ENCODE results near the gene HPSE2.

DNA sequence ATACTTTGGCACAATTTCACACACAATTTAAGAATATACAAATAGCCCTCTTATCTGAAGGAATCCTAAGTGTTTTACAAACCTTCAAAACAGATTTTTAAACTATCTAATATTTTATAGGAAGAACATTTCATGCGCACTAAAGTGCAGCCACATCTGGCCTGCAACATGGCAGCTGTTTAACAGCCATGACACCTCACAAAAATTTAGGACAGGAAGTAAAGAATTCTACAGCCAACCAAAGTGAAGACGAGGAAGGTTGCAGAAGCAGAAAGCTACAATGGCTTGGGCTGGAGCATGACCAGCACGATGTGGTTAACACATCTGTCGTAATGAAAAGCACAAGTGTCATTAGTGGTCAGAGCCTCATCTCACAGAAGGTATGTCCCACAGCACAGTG, 238.1 kb downstream of the HPSE2 start:
- TF ChIP-seq, protein P1, sequence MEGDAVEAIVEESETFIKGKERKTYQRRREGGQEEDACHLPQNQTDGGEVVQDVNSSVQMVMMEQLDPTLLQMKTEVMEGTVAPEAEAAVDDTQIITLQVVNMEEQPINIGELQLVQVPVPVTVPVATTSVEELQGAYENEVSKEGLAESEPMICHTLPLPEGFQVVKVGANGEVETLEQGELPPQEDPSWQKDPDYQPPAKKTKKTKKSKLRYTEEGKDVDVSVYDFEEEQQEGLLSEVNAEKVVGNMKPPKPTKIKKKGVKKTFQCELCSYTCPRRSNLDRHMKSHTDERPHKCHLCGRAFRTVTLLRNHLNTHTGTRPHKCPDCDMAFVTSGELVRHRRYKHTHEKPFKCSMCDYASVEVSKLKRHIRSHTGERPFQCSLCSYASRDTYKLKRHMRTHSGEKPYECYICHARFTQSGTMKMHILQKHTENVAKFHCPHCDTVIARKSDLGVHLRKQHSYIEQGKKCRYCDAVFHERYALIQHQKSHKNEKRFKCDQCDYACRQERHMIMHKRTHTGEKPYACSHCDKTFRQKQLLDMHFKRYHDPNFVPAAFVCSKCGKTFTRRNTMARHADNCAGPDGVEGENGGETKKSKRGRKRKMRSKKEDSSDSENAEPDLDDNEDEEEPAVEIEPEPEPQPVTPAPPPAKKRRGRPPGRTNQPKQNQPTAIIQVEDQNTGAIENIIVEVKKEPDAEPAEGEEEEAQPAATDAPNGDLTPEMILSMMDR (conservative IDR thresholded peaks at IDR 0.05; ENCODE audit: low read depth in 2 of 2): no peak
- no peak for TF ChIP-seq POLR2AphosphoS5 (IDR thresholded peaks at IDR 0.05; ENCODE audit: low read depth)
- TF ChIP-seq EZH2phosphoT487 (IDR thresholded peaks at IDR 0.05; ENCODE audit: unreplicated experiment): no peak
- TF ChIP-seq, protein P2, sequence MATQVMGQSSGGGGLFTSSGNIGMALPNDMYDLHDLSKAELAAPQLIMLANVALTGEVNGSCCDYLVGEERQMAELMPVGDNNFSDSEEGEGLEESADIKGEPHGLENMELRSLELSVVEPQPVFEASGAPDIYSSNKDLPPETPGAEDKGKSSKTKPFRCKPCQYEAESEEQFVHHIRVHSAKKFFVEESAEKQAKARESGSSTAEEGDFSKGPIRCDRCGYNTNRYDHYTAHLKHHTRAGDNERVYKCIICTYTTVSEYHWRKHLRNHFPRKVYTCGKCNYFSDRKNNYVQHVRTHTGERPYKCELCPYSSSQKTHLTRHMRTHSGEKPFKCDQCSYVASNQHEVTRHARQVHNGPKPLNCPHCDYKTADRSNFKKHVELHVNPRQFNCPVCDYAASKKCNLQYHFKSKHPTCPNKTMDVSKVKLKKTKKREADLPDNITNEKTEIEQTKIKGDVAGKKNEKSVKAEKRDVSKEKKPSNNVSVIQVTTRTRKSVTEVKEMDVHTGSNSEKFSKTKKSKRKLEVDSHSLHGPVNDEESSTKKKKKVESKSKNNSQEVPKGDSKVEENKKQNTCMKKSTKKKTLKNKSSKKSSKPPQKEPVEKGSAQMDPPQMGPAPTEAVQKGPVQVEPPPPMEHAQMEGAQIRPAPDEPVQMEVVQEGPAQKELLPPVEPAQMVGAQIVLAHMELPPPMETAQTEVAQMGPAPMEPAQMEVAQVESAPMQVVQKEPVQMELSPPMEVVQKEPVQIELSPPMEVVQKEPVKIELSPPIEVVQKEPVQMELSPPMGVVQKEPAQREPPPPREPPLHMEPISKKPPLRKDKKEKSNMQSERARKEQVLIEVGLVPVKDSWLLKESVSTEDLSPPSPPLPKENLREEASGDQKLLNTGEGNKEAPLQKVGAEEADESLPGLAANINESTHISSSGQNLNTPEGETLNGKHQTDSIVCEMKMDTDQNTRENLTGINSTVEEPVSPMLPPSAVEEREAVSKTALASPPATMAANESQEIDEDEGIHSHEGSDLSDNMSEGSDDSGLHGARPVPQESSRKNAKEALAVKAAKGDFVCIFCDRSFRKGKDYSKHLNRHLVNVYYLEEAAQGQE (IDR thresholded peaks at IDR 0.05; ENCODE audit: unreplicated experiment): no peak

All from GM23338 (cell line).